Left ventricle myocardium superior (tissue), 1 donor: Measurements from ENCODE around the gene ANKS1A. TPM values are rescaled to one million over a fixed set of nuclear protein-coding genes. Genes with fewer than 3 reads are reported as not detected.
"Not testable (repeated sequence)": the region's sequence is repeated elsewhere in the genome, so short reads cannot be mapped to it uniquely, and the experiment has no call there.

Source experiments
- ATAC-seq: fragments of 200-7000 bp; cut with Tn5 transposase; one replicate; pipeline ENCODE4 v1.9.1; 2020; ENCODE audit warnings: mild to moderate bottlenecking, moderate library complexity
- DNase-seq: peaks from one replicate; pipeline ENCODE4 v3.0.0-alpha.2; 2020
- intact Hi-C: fragments of 100-400 bp; cut with micrococcal nuclease; formaldehyde crosslinking; loops from one replicate; pipeline ENCODE4 v1.11.0; 2022
- total RNA-seq: library from RNA; stranded (reverse); fragmentation: NEBNext Ultra II Directional; extraction: Animal tissue kit (Norgen Biotek cat#: 25700); gene quantifications from one replicate; pipeline ENCODE4 v1.2.1, GENCODE V29; 2021
- donor health status: DM: no; HTN: yes; CAD: no; lungs with severe emphysema.

The ANKS1A gene
- total RNA-seq, 1 donor from 2014 or later = 29.1 TPM

GRCh38 chr6:35096129-35096862 is 207.2 kb downstream of the ANKS1A start:
- ATAC-seq (peak; percentile 58), DNase-seq (no peak)
- intact Hi-C loops = no loop called here

GRCh38 chr6:35099116-35099515 is 210.1 kb downstream of the ANKS1A start:
- ATAC-seq (no peak), DNase-seq (no peak)
- intact Hi-C loops = no loop called here

GRCh38 chr6:35105078-35105477 is 216.0 kb downstream of the ANKS1A start:
- intact Hi-C loops = no loop called here
- DNase-seq (no peak), ATAC-seq (no peak)

GRCh38 chr6:35106061-35106460 is 217.0 kb downstream of the ANKS1A start:
- DNase-seq, intact Hi-C loops, ATAC-seq: not testable (repeated sequence)

- DNase-seq, ATAC-seq, intact Hi-C loops: not testable (repeated sequence)
Observed at GRCh38 chr6:35107208-35107607, 218.2 kb downstream of the ANKS1A start.

- intact Hi-C loops, DNase-seq, ATAC-seq: not testable (repeated sequence)
Observed at GRCh38 chr6:35107761-35108160, 218.7 kb downstream of the ANKS1A start.

- no peak for ATAC-seq
- no peak for DNase-seq
- intact Hi-C loops = no loop called here
Observed at GRCh38 chr6:35108309-35108885, 219.3 kb downstream of the ANKS1A start.

- ATAC-seq (no peak), DNase-seq (no peak)
- intact Hi-C loops = no loop called here
Observed at GRCh38 chr6:35120746-35121145, 231.7 kb downstream of the ANKS1A start.

- DNase-seq (no peak), ATAC-seq (no peak)
- intact Hi-C loops = no loop called here
Observed at GRCh38 chr6:35124356-35124755, 235.3 kb downstream of the ANKS1A start.

- intact Hi-C loops = no loop called here
- ATAC-seq (no peak), DNase-seq (no peak)
Observed at GRCh38 chr6:35128042-35128441, 239.0 kb downstream of the ANKS1A start.

- intact Hi-C loops = no loop called here
- ATAC-seq = no peak
- DNase-seq = no peak
Observed at GRCh38 chr6:35128496-35128895, 239.4 kb downstream of the ANKS1A start.

- intact Hi-C loops = no loop called here
- DNase-seq = no peak
- ATAC-seq = no peak
Observed at GRCh38 chr6:35136185-35136584, 247.1 kb downstream of the ANKS1A start.

GRCh38 chr6:35138191-35138590 is 249.1 kb downstream of the ANKS1A start:
- DNase-seq, ATAC-seq, intact Hi-C loops: not testable (repeated sequence)

- no peak for ATAC-seq
- no peak for DNase-seq
- intact Hi-C loops = no loop called here
Observed at GRCh38 chr6:35139470-35139869, 250.4 kb downstream of the ANKS1A start.

GRCh38 chr6:35139924-35140638 is 251.0 kb downstream of the ANKS1A start:
- DNase-seq (no peak), ATAC-seq (peak; percentile 61)
- intact Hi-C loops = loop anchor here (2.0 kb wide), 1 partner anchor 153 kb away; no protein-coding TSS in a partner anchor

- intact Hi-C loops = loop anchor here (2.0 kb wide), 1 partner anchor 154 kb away; no protein-coding TSS in a partner anchor
- DNase-seq (no peak), ATAC-seq (no peak)
Observed at GRCh38 chr6:35140639-35141006, 251.6 kb downstream of the ANKS1A start.
